ENCODE measurements around the gene BIN2. TPM values are rescaled to one million over a fixed set of nuclear protein-coding genes. Genes with fewer than 3 reads are reported as not detected.

The BIN2 gene
- total and polyA plus RNA-seq, 9 of the 15 experiments (the other 6 are each of a cell fraction or from before 2014, with no cell fraction given), result 0.04 to 0.39 (median 0.25) TPM; not detected in 1

- FAIRE-seq, result peak; percentile 26
- Histone ChIP-seq H3K79me2 (ENCODE audit: control insufficient read depth, insufficient read depth, low read length) (no peaks in the 10 kb centered on the region), H3K9me3 (replicated peaks; ENCODE audit: control insufficient read depth, insufficient read depth, low read depth, low read length) (no peaks in the 10 kb centered on the region), H3K4me3 (no peak overlapping the region), H3K9me1 (ENCODE audit: control insufficient read depth, insufficient read depth, low read length) (no peaks in the 10 kb centered on the region), H3K4me1 (replicated peaks in 1 of 2; ENCODE audit: control insufficient read depth in 2 of 2, insufficient read depth in 2 of 2, low read length in 2 of 2) (peaks cover 14 to 18% of the 10 kb centered on the region in 2 experiments), H3K4me2 (ENCODE audit: insufficient read depth, low read length) (no peak overlapping the region), H3K27me3 (ENCODE audit: control insufficient read depth in 2 of 2, insufficient read depth in 2 of 2, low read length in 2 of 2) (no peaks in the 10 kb centered on the region), H3K9ac (ENCODE audit: insufficient read depth in 1 of 2, low read depth in 2 of 2, low read length in 2 of 2) (no peak overlapping the region), H4K20me1 (replicated peaks; ENCODE audit: control insufficient read depth, insufficient read depth, low read length) (no peaks in the 10 kb centered on the region), H3K36me3 (ENCODE audit: control insufficient read depth, insufficient read depth, low read length) (no peaks in the 10 kb centered on the region), H3K27ac (ENCODE audit: extremely low read depth, low read depth, low read length) (no peak overlapping the region), H2AFZ (ENCODE audit: low read depth, low read length) (no peak overlapping the region)
- in situ Hi-C loops (cut with MboI) (no loop called here), intact Hi-C loops (cut with micrococcal nuclease) (no loop called here)
- DNase-seq (ENCODE audit: extremely low read depth in 1 of 4, low spot score in 3 of 4), result no peak
- CTCF ChIA-PET (ENCODE audit: low intra/inter-chr PET ratio), result no interaction called here
- TF ChIP-seq, protein P1, sequence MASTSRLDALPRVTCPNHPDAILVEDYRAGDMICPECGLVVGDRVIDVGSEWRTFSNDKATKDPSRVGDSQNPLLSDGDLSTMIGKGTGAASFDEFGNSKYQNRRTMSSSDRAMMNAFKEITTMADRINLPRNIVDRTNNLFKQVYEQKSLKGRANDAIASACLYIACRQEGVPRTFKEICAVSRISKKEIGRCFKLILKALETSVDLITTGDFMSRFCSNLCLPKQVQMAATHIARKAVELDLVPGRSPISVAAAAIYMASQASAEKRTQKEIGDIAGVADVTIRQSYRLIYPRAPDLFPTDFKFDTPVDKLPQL (IDR thresholded peaks at IDR 0.05; ENCODE audit: extremely low read depth, insufficient read length), result no peak
- TF ChIP-seq ZNF41 (CRISPR knock-in tag; conservative IDR thresholded peaks at IDR 0.05), result no peak
- TF ChIP-seq ZNF24 (IDR thresholded peaks at IDR 0.05), result no peak
- no peak for TF ChIP-seq TCF3 (CRISPR knock-in tag; IDR thresholded peaks at IDR 0.05)
- no peak for TF ChIP-seq SMARCE1 (IDR thresholded peaks at IDR 0.05)
- no peak for TF ChIP-seq RHOXF2B (CRISPR knock-in tag; conservative IDR thresholded peaks at IDR 0.05)
- no peak for TF ChIP-seq HLTF (IDR thresholded peaks at IDR 0.05)
- TF ChIP-seq CBFA2T3 (IDR thresholded peaks at IDR 0.05), result no peak
- no peak for TF ChIP-seq SRSF9 (IDR thresholded peaks at IDR 0.05; ENCODE audit: borderline replicate concordance, low read depth, low read length)
- TF ChIP-seq ZNF217 (CRISPR knock-in tag; IDR thresholded peaks at IDR 0.05), result no peak
- no peak for TF ChIP-seq PYGO2 (tag; IDR thresholded peaks at IDR 0.05)
- no peak for TF ChIP-seq NR2C1 (IDR thresholded peaks at IDR 0.05)
- TF ChIP-seq NR2C1 (tag; IDR thresholded peaks at IDR 0.05), result no peak
- TF ChIP-seq, protein P2, sequence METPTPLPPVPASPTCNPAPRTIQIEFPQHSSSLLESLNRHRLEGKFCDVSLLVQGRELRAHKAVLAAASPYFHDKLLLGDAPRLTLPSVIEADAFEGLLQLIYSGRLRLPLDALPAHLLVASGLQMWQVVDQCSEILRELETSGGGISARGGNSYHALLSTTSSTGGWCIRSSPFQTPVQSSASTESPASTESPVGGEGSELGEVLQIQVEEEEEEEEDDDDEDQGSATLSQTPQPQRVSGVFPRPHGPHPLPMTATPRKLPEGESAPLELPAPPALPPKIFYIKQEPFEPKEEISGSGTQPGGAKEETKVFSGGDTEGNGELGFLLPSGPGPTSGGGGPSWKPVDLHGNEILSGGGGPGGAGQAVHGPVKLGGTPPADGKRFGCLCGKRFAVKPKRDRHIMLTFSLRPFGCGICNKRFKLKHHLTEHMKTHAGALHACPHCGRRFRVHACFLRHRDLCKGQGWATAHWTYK (CRISPR knock-in tag; IDR thresholded peaks at IDR 0.05), result no peak
- no peak for TF ChIP-seq GTF2A2 (tag; IDR thresholded peaks at IDR 0.05)
- no peak for TF ChIP-seq EHMT2 (IDR thresholded peaks at IDR 0.05)
- no TSS peak for BruUV-seq (replicated peaks)
- WGBS (ENCODE audit: insufficient coverage, low coverage, missing lambda C conversion rate), result 51% methylated on average over 10 of the region's 10 CpGs
- no peak for ATAC-seq
- POLR2A ChIA-PET, result no interaction called here
These were observed 33.5 kb upstream of the BIN2 start for GRCh38 chr12:51357374-51358047.

All from K562 (cell line).